GM12878 (cell line): Measurements from ENCODE around the gene TMEM131L.

Experiments
- DPF2 ChIP-seq: fragments of 450-650 bp; IDR thresholded peaks from 2 replicates; pipeline ENCODE4 v1.6.1; 2017; ENCODE audit warnings: mild to moderate bottlenecking
- EP300 ChIP-seq, 2 experiments: fragments of 150-350 bp in 1 of 2; IDR thresholded peaks; 2 replicates each; pipeline ENCODE4 v1.6.1; 2011 to 2012; ENCODE audit warnings: low read depth in 2 of 2, low read length in 2 of 2, borderline replicate concordance in 1 of 2, improper control_type of control experiment in 1 of 2, inconsistent platforms in 1 of 2; ENCODE audit not compliant: control insufficient read depth in 1 of 2
- ESRRA ChIP-seq: IDR thresholded peaks from 2 replicates; pipeline ENCODE4 v1.6.1; 2012; ENCODE audit warnings: mild to moderate bottlenecking, low read length, improper control_type of control experiment
- MEF2A ChIP-seq: IDR thresholded peaks from 2 replicates; pipeline ENCODE4 v1.6.1; 2011; ENCODE audit warnings: low read depth, mild to moderate bottlenecking, low read length, moderate library complexity; ENCODE audit not compliant: insufficient read depth
- SRF ChIP-seq, 2 experiments: IDR thresholded peaks; 2 replicates each; pipeline ENCODE4 v1.6.1; 2011; ENCODE audit warnings: low read depth in 2 of 2, low read length in 2 of 2, mild to moderate bottlenecking in 1 of 2, moderate library complexity in 1 of 2
- ZNF274 ChIP-seq: IDR thresholded peaks from one replicate; pipeline ENCODE4 v1.8.0; 2011; ENCODE audit not compliant: insufficient read length, insufficient read depth

DNA sequence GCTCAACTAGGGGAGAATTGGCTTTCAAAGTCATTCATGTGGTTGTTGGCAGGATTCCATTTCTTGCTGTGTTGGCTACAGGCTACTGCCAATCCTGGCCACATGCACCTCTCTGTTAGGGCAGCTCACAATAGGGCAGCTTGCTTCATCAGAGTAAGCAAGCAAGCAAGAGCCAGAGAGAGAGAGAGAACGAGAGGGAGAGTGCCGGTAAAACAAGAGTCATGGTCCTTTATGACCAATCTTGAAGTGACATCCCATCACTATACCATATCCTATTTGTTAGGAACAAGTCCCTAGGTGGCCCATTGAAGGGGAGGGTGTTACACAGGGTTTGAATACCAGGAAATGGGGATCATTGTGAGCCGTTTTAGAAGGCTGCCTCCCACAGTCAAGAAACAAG lies 185.0 kb downstream of the TMEM131L start:
- TF ChIP-seq ZNF274, result no peak
- no peak for TF ChIP-seq MEF2A
- no peak for TF ChIP-seq DPF2
- TF ChIP-seq ESRRA, result no peak
- no peak for TF ChIP-seq SRF (IDR thresholded peaks at IDR 0.05; ENCODE audit: low read depth in 2 of 2, low read length in 2 of 2)
- no peak for TF ChIP-seq EP300 (IDR thresholded peaks at IDR 0.05; ENCODE audit: borderline replicate concordance in 1 of 2, control insufficient read depth in 1 of 2, low read depth in 2 of 2, low read length in 2 of 2)
